ENCODE data around the gene NUDT11.

DNA sequence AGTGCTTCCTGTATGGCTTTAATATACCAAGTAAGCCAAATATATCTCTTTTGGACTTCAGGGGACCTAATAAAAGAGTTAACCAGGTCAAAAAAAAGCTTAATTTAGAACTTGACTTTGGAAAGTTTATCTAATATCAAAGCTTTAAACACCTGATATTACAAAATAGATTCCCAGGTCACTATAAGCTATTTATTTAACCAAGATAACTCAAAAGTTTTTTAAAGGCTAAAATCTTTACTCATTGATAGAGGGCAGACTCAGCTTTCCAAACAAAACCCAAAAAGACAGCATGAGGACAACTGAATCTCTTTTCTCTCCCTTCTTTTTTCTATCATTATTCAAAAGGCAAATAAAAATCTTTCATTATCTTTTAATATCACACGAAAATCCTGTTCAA, 19.5 kb downstream of the NUDT11 start:
- TF ChIP-seq, protein P1, sequence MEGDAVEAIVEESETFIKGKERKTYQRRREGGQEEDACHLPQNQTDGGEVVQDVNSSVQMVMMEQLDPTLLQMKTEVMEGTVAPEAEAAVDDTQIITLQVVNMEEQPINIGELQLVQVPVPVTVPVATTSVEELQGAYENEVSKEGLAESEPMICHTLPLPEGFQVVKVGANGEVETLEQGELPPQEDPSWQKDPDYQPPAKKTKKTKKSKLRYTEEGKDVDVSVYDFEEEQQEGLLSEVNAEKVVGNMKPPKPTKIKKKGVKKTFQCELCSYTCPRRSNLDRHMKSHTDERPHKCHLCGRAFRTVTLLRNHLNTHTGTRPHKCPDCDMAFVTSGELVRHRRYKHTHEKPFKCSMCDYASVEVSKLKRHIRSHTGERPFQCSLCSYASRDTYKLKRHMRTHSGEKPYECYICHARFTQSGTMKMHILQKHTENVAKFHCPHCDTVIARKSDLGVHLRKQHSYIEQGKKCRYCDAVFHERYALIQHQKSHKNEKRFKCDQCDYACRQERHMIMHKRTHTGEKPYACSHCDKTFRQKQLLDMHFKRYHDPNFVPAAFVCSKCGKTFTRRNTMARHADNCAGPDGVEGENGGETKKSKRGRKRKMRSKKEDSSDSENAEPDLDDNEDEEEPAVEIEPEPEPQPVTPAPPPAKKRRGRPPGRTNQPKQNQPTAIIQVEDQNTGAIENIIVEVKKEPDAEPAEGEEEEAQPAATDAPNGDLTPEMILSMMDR (IDR thresholded peaks at IDR 0.05) = no peak
- TF ChIP-seq POLR2A (IDR thresholded peaks at IDR 0.05) = no peak
